ENCODE results near the gene CST9L.

The CST9L gene

DNA sequence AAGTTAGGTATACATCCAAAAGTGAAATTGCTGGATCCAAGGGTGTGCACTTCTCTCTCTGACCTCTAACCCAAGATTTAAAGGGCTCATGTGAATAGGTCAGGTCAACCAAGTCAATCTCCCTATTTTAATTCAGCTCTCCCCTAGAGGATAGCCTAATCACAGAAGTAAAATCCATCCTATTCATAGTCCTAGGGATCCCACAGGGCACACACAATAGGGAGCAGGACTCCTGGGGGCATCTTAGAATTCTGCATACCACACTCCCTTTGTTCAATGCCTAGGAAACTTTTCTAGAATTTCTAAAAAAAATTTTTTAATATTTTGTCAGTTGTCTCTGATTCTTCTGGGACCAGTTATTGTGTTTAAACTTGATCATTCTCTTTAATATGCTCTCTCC lies 35.1 kb downstream of the CST9L start:
- TF ChIP-seq, protein P1, sequence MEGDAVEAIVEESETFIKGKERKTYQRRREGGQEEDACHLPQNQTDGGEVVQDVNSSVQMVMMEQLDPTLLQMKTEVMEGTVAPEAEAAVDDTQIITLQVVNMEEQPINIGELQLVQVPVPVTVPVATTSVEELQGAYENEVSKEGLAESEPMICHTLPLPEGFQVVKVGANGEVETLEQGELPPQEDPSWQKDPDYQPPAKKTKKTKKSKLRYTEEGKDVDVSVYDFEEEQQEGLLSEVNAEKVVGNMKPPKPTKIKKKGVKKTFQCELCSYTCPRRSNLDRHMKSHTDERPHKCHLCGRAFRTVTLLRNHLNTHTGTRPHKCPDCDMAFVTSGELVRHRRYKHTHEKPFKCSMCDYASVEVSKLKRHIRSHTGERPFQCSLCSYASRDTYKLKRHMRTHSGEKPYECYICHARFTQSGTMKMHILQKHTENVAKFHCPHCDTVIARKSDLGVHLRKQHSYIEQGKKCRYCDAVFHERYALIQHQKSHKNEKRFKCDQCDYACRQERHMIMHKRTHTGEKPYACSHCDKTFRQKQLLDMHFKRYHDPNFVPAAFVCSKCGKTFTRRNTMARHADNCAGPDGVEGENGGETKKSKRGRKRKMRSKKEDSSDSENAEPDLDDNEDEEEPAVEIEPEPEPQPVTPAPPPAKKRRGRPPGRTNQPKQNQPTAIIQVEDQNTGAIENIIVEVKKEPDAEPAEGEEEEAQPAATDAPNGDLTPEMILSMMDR (IDR thresholded peaks at IDR 0.05; ENCODE audit: control extremely low read depth, extremely low read depth, low read depth, missing control alignments): no peak
- POLR2A ChIA-PET: no interaction called here
- CTCF ChIA-PET: no interaction called here
- DNase-seq (ENCODE audit: extremely low spot score): no peak

GRCh38 chr20:23532533-23532932 lies 35.8 kb downstream of the CST9L start:
- no peak for DNase-seq (ENCODE audit: extremely low spot score)
- POLR2A ChIA-PET: no interaction called here
- CTCF ChIA-PET: no interaction called here
- TF ChIP-seq, protein P1 (IDR thresholded peaks at IDR 0.05; ENCODE audit: control extremely low read depth, extremely low read depth, low read depth, missing control alignments): no peak

DNA sequence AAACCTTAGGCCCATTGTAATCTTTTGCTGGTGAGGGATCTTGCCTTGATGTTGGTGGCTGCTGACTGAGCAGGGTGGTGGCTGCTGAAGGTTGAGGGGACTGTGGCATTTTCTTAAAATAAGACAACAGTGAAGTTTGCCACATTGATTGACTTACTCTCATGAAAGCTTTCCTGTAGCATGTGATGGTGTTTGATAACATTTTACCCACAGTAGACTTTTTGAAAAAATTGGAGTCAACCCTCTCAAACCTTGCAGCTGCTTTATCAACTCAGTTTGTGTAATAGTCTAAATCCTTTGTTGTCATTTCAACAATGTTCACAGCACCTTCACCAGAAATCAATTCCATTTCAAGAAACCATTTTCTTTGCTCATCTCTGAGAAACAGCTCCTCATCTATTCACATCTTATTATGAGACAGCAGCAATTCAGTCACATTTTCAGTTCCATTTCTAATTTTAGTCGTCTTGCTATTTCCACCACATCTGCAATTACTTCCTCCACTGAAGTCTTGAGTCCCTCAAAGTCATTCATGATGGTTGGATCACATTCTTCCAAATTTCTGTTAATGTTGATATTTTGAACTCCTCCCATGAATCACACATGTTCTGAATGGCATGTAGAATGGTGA lies 37.2 kb downstream of the CST9L start:
- ChIA-PET POLR2A (no interaction called here), CTCF (no interaction called here)
- DNase-seq (ENCODE audit: extremely low spot score): no peak
- TF ChIP-seq, protein P1 (IDR thresholded peaks at IDR 0.05; ENCODE audit: control extremely low read depth, extremely low read depth, low read depth, missing control alignments): no peak

DNA sequence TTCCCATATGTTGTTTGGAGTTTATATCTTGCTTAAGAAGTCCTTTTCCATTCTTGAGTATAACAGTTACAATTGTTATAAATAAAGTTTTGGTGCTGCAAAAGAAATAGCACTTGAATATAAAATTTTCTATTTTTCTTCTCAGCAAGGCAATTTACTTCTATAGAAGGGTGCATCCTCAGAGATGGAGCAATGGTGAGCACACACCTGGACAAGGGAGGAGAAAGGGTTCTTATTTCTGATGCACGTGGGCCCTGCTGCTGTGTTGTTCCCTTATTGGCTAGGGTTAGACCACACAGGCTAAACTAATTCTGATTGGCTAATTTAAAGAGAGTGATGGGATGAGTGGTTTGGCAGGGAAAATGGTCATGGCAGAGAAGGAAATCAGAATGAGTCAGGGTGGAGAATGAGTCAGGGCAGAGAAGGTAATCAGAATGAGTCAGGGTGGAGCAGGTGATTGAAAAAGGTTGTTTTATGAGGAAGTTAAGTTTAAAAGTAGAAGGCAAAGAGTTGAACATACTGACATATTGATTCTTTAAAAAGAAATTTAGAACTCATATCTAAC lies 39.3 kb downstream of the CST9L start:
- TF ChIP-seq, protein P1 (IDR thresholded peaks at IDR 0.05; ENCODE audit: control extremely low read depth, extremely low read depth, low read depth, missing control alignments): no peak
- ChIA-PET CTCF (no interaction called here), POLR2A (no interaction called here)
- DNase-seq (ENCODE audit: extremely low spot score): no peak

GRCh38 chr20:23526850-23527249 lies 41.4 kb downstream of the CST9L start:
- TF ChIP-seq, protein P1 (IDR thresholded peaks at IDR 0.05; ENCODE audit: control extremely low read depth, extremely low read depth, low read depth, missing control alignments): no peak
- no peak for DNase-seq (ENCODE audit: extremely low spot score)
- POLR2A ChIA-PET: no interaction called here
- CTCF ChIA-PET: no interaction called here

DNA sequence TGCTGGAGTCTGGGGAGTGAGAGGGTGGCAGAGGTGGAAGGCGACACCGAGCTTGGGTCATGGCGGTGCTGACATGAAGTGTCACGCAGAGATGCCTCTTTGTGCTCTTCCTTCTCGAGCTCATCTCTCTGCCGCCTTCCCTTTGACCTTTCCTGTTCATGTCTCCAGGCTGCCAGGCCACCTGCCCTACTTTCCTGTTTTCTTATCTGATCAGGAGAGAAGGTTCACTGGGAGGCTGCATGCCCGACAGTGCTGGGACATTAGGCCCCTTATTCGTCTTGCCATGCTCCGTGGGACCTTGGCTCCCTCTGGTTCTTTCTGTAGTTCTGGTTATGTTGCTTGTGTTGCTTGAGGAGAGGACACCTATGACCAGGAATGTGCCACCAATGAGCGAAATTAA lies 44.1 kb downstream of the CST9L start:
- CTCF ChIA-PET: no interaction called here
- DNase-seq (ENCODE audit: extremely low spot score): no peak
- TF ChIP-seq, protein P1 (IDR thresholded peaks at IDR 0.05; ENCODE audit: control extremely low read depth, extremely low read depth, low read depth, missing control alignments): no peak
- POLR2A ChIA-PET: no interaction called here
